Measurements from ENCODE around the gene EBI3.

EBI3 gene

DNA sequence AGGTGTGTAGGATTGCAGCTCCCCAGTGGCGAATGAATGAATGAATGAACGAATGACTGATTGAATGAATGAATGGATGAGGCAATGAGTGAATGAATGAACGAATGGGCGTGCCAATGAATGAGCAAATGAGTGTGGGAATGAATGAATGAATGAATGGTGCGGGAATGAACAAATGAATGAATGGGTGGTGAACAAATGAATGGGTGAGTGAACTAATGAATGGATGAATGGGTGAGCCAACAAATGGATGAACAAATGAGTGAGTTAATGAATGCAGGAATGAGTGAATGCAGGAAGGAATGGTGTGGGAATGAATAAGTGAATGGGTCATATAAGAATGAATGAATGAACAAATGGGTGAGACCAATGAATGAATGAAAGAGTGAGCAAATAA lies 32.1 kb upstream of the EBI3 start:
- TF ChIP-seq, protein P1, sequence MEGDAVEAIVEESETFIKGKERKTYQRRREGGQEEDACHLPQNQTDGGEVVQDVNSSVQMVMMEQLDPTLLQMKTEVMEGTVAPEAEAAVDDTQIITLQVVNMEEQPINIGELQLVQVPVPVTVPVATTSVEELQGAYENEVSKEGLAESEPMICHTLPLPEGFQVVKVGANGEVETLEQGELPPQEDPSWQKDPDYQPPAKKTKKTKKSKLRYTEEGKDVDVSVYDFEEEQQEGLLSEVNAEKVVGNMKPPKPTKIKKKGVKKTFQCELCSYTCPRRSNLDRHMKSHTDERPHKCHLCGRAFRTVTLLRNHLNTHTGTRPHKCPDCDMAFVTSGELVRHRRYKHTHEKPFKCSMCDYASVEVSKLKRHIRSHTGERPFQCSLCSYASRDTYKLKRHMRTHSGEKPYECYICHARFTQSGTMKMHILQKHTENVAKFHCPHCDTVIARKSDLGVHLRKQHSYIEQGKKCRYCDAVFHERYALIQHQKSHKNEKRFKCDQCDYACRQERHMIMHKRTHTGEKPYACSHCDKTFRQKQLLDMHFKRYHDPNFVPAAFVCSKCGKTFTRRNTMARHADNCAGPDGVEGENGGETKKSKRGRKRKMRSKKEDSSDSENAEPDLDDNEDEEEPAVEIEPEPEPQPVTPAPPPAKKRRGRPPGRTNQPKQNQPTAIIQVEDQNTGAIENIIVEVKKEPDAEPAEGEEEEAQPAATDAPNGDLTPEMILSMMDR (conservative IDR thresholded peaks at IDR 0.05; ENCODE audit: low read depth, low read length) = no peak
- no peak overlapping the region for H3K4me3 ChIP-seq (ENCODE audit: low read length)
- no peak for DNase-seq (ENCODE audit: low read depth)

DNA sequence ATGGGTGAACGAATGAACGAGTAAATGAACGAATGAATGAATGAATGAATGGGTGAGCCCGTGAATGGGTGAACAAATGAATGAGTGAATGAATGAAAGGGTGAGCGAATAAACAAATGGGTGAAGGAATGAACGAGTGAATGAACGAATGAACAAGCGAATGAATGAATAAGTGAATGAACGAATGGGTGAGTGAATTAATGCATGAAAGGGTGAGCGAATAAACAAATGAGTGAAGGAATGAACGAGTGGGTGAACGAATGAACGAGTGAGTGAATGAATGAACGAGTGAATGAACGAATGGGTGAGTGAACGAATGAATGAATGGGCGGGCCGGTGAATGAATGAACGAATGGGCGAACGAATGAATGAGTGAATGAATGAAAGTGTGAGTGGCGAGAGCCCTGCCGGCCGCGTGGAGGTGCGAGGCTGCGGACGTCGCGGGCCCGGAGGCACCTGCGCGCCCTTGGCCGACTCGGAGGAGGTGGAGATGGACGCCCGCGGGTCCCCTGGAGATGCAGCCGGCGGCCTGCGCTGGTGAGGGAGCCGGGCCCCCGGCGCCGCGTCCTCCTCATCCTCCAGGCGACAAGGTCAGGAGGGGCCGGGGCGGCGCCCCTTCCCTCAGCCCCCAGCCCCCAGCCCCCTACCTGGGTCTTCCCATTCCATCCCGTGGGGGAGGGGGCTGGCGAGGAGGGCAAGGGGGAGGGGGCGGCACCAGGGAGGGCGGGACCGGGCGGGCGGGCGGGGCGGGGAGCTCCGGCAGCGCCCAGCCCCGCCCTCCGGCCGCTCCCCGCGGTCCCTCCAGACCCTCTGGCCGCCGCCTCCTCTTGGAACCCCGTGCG lies 31.5 kb upstream of the EBI3 start:
- DNase-seq (ENCODE audit: low read depth) = no peak
- TF ChIP-seq, protein P1 (conservative IDR thresholded peaks at IDR 0.05; ENCODE audit: low read depth, low read length) = no peak
- H3K4me3 ChIP-seq (ENCODE audit: low read length) = no peak overlapping the region

DNA sequence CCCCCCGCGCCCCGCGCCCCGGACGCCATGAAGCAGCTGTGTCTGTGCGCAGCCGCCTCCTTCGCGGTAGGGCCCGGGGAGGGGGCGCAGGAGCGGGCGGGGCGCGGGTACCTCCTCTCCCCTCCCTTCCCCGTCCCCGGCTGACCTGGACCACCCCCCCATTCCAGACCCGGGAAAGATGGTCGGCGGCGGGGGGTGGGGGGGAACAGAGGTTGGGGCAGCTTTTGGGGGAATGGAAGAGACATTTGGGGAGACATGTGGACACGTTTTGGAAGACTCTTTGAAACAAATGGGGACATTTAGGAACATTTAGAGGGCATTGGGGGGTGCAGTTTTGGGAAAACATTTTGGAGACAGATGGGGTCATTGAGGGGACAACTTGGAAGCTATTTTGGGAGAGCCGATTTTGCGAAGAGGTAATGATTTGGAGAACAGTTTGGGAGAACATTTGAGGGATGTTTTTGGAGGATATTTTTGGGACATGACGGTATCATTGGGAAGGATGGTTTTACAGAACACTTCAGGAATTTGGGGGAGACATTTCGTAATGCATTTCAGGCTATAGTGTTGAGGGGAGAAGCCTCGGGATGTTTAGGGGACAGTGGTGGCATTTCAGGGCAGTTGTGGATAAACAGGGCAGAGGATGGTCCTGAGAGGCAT lies 30.7 kb upstream of the EBI3 start:
- no peak for DNase-seq (ENCODE audit: low read depth)
- H3K4me3 ChIP-seq (ENCODE audit: low read length) = no peak overlapping the region
- TF ChIP-seq, protein P1 (conservative IDR thresholded peaks at IDR 0.05; ENCODE audit: low read depth, low read length) = no peak

DNA sequence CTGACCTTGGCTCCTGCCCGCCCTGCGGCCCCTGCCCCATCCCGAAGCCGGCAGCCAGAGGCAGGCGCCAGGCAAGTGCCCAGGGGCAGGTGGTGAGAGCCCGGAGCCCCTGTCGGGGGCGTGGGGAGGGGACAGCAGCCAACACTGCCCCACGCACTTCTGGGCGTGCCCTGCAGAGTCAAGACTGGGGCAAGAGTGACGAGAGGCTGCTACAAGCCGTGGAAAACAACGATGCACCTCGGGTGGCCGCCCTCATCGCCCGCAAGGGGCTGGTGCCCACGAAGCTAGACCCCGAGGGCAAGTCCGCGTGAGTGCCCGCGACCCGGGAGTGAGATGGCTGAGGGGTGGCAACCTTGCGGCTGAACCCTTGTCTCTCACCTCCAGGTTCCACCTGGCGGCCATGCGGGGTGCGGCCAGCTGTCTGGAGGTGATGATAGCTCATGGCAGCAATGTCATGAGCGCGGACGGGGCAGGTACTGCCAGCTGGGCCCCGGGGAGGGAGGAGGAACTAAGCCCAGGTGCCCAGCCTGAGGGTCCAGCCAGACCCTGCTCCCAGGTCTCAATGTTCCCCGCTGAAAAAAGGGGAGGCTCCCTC lies 29.5 kb upstream of the EBI3 start:
- H3K4me3 ChIP-seq (ENCODE audit: low read length) = no peak overlapping the region
- no peak for DNase-seq (ENCODE audit: low read depth)
- TF ChIP-seq, protein P1 (conservative IDR thresholded peaks at IDR 0.05; ENCODE audit: low read depth, low read length) = no peak

DNA sequence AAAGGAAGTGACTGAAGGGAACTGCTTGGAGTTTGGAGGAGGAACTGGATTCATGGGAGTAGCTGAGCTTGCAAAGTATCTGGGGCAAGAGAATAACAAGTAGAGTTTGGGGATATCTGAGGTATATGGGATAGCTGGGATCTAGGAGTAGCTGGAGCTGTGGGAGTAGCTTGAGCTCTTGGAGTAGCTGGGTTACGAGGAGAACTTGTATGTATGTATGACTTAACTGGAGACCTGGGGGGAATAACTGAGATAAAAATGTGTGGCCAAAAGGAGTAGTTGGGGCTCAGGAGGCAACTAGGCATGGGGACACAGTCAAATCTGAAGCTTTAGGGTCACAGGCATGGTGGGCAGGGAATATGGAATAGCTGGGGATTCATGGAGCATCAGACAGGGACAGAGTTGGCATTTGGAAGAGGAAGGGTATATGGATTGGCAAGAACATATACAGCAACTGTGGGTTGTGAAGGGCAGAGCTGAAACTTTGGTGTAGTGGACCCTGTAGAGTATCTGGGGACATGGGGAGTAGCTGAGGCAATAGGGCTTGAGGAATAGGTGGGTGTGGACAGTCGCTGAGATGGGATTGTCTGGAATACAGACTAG lies 28.3 kb upstream of the EBI3 start:
- DNase-seq (ENCODE audit: low read depth) = no peak
- TF ChIP-seq, protein P1 (conservative IDR thresholded peaks at IDR 0.05; ENCODE audit: low read depth, low read length) = no peak
- no peak overlapping the region for H3K4me3 ChIP-seq (ENCODE audit: low read length)

DNA sequence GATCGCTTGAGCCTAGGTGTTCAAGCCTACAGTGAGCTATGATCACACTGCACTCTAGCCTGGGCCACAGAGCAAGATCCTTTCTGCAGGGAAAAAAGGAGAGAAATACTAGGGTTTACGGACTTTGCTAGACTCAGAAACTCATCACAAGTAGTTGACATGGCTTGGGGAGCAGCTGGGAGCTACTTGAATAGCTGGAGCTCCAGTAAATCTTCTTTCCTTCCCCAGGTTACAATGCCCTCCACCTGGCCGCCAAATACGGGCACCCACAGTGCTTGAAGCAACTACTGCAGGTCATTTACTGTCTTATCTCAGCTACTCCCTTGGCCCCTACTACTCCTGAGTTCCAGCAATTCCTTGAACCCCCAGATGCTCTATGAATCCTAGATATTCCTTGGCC lies 27.5 kb upstream of the EBI3 start:
- TF ChIP-seq, protein P1 (conservative IDR thresholded peaks at IDR 0.05; ENCODE audit: low read depth, low read length) = no peak

More for the DNA sequence above, 27.5 kb upstream of the EBI3 start:
- no peak overlapping the region for H3K4me3 ChIP-seq (ENCODE audit: low read length)
- DNase-seq (ENCODE audit: low read depth) = no peak
